ENCODE data around the gene ASPHD2.

The ASPHD2 gene

GRCh38 chr22:26448334-26448733 is 19.3 kb downstream of the ASPHD2 start:
- no peak for ATAC-seq
- no peak for TF ChIP-seq ISL1 (CRISPR knock-in tag; IDR thresholded peaks at IDR 0.05)
- TF ChIP-seq PPARA (CRISPR knock-in tag; IDR thresholded peaks at IDR 0.05; ENCODE audit: borderline replicate concordance): no peak
- TF ChIP-seq, protein P1, sequence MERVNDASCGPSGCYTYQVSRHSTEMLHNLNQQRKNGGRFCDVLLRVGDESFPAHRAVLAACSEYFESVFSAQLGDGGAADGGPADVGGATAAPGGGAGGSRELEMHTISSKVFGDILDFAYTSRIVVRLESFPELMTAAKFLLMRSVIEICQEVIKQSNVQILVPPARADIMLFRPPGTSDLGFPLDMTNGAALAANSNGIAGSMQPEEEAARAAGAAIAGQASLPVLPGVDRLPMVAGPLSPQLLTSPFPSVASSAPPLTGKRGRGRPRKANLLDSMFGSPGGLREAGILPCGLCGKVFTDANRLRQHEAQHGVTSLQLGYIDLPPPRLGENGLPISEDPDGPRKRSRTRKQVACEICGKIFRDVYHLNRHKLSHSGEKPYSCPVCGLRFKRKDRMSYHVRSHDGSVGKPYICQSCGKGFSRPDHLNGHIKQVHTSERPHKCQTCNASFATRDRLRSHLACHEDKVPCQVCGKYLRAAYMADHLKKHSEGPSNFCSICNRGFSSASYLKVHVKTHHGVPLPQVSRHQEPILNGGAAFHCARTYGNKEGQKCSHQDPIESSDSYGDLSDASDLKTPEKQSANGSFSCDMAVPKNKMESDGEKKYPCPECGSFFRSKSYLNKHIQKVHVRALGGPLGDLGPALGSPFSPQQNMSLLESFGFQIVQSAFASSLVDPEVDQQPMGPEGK (CRISPR knock-in tag; IDR thresholded peaks at IDR 0.05; ENCODE audit: borderline replicate concordance): no peak
- no peak for TF ChIP-seq ZNF565 (CRISPR knock-in tag; conservative IDR thresholded peaks at IDR 0.05; ENCODE audit: low read depth)
- no peak for TF ChIP-seq ZFP30 (CRISPR knock-in tag; IDR thresholded peaks at IDR 0.05)
- TF ChIP-seq, protein P2, sequence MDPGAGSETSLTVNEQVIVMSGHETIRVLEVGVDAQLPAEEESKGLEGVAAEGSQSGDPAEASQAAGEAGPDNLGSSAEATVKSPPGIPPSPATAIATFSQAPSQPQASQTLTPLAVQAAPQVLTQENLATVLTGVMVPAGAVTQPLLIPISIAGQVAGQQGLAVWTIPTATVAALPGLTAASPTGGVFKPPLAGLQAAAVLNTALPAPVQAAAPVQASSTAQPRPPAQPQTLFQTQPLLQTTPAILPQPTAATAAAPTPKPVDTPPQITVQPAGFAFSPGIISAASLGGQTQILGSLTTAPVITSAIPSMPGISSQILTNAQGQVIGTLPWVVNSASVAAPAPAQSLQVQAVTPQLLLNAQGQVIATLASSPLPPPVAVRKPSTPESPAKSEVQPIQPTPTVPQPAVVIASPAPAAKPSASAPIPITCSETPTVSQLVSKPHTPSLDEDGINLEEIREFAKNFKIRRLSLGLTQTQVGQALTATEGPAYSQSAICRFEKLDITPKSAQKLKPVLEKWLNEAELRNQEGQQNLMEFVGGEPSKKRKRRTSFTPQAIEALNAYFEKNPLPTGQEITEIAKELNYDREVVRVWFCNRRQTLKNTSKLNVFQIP (CRISPR knock-in tag; IDR thresholded peaks at IDR 0.05; ENCODE audit: borderline replicate concordance, low read depth): no peak
- no peak for TF ChIP-seq ESRRG (CRISPR knock-in tag; IDR thresholded peaks at IDR 0.05)

- TF ChIP-seq ZC3H10 (CRISPR knock-in tag; IDR thresholded peaks at IDR 0.05) (no peak), ZFP30 (CRISPR knock-in tag; IDR thresholded peaks at IDR 0.05) (no peak), TCF4 (CRISPR knock-in tag; IDR thresholded peaks at IDR 0.05; ENCODE audit: borderline replicate concordance) (no peak), ZFP3 (CRISPR knock-in tag; IDR thresholded peaks at IDR 0.05) (no peak), ZNF8 (CRISPR knock-in tag; IDR thresholded peaks at IDR 0.05) (no peak), RARB (CRISPR knock-in tag; IDR thresholded peaks at IDR 0.05) (no peak), ARNTL (CRISPR knock-in tag; IDR thresholded peaks at IDR 0.05; ENCODE audit: borderline replicate concordance, low read depth) (no peak), PPARA (CRISPR knock-in tag; IDR thresholded peaks at IDR 0.05; ENCODE audit: borderline replicate concordance) (no peak), TOX (CRISPR knock-in tag; IDR thresholded peaks at IDR 0.05; ENCODE audit: borderline replicate concordance) (no peak), ESRRG (CRISPR knock-in tag; IDR thresholded peaks at IDR 0.05) (no peak)
- TF ChIP-seq, protein P3, sequence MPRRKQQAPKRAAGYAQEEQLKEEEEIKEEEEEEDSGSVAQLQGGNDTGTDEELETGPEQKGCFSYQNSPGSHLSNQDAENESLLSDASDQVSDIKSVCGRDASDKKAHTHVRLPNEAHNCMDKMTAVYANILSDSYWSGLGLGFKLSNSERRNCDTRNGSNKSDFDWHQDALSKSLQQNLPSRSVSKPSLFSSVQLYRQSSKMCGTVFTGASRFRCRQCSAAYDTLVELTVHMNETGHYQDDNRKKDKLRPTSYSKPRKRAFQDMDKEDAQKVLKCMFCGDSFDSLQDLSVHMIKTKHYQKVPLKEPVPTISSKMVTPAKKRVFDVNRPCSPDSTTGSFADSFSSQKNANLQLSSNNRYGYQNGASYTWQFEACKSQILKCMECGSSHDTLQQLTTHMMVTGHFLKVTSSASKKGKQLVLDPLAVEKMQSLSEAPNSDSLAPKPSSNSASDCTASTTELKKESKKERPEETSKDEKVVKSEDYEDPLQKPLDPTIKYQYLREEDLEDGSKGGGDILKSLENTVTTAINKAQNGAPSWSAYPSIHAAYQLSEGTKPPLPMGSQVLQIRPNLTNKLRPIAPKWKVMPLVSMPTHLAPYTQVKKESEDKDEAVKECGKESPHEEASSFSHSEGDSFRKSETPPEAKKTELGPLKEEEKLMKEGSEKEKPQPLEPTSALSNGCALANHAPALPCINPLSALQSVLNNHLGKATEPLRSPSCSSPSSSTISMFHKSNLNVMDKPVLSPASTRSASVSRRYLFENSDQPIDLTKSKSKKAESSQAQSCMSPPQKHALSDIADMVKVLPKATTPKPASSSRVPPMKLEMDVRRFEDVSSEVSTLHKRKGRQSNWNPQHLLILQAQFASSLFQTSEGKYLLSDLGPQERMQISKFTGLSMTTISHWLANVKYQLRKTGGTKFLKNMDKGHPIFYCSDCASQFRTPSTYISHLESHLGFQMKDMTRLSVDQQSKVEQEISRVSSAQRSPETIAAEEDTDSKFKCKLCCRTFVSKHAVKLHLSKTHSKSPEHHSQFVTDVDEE (CRISPR knock-in tag; IDR thresholded peaks at IDR 0.05): no peak
- TF ChIP-seq, protein P4, sequence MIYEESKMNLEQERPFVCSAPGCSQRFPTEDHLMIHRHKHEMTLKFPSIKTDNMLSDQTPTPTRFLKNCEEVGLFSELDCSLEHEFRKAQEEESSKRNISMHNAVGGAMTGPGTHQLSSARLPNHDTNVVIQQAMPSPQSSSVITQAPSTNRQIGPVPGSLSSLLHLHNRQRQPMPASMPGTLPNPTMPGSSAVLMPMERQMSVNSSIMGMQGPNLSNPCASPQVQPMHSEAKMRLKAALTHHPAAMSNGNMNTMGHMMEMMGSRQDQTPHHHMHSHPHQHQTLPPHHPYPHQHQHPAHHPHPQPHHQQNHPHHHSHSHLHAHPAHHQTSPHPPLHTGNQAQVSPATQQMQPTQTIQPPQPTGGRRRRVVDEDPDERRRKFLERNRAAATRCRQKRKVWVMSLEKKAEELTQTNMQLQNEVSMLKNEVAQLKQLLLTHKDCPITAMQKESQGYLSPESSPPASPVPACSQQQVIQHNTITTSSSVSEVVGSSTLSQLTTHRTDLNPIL (CRISPR knock-in tag; IDR thresholded peaks at IDR 0.05; ENCODE audit: low read depth): no peak
- TF ChIP-seq, protein P5, sequence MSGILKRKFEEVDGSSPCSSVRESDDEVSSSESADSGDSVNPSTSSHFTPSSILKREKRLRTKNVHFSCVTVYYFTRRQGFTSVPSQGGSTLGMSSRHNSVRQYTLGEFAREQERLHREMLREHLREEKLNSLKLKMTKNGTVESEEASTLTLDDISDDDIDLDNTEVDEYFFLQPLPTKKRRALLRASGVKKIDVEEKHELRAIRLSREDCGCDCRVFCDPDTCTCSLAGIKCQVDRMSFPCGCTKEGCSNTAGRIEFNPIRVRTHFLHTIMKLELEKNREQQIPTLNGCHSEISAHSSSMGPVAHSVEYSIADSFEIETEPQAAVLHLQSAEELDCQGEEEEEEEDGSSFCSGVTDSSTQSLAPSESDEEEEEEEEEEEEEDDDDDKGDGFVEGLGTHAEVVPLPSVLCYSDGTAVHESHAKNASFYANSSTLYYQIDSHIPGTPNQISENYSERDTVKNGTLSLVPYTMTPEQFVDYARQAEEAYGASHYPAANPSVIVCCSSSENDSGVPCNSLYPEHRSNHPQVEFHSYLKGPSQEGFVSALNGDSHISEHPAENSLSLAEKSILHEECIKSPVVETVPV (CRISPR knock-in tag; IDR thresholded peaks at IDR 0.05): no peak
- no peak; the same call in 1 of the 3 replicates for ATAC-seq
These were observed 19.9 kb downstream of the ASPHD2 start for GRCh38 chr22:26448941-26449340.

DNA sequence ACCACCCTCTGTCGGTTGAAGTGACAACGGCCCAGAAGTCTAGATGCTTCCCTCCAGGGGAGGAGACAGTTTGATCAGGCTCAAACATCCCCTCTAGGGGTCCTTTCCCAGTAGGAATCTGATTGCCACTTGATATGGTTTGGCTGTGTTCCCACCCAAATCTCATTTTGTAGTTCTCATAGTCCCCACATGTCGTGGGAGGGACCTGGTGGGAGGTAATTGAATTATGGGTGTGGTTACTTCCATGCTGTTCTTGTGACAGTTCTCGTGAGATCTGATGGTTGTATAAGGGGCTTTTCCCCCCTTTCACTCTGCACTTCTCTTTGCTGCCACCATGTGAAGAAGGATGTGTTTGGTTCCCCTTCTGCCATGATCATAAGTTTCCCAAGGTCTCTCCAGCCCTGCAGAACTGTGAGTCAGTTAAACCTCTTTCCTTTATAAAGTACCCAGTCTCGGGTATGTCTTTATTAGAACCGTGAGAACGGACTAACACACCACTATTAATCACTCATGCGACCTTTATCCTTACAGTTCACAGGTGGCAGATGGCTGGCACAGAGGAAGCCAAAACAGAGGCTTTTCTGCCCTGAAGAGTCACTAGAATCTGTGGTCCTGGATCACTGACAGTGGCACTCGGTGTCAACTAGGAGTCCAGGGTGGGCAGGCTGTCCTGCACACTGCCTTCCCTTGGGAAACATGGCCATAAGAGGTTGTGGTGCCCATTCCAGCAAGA is 21.6 kb downstream of the ASPHD2 start:
- ATAC-seq: no peak
- TF ChIP-seq ZNF565 (CRISPR knock-in tag; conservative IDR thresholded peaks at IDR 0.05; ENCODE audit: low read depth): no peak
- TF ChIP-seq ZC3H10 (CRISPR knock-in tag; IDR thresholded peaks at IDR 0.05): no peak
- TF ChIP-seq CSDC2 (CRISPR knock-in tag; IDR thresholded peaks at IDR 0.05): no peak
- TF ChIP-seq, protein P4 (CRISPR knock-in tag; IDR thresholded peaks at IDR 0.05; ENCODE audit: low read depth): no peak
- TF ChIP-seq TCF4 (CRISPR knock-in tag; IDR thresholded peaks at IDR 0.05; ENCODE audit: borderline replicate concordance): no peak
- TF ChIP-seq, protein P1 (CRISPR knock-in tag; IDR thresholded peaks at IDR 0.05; ENCODE audit: borderline replicate concordance): no peak
- TF ChIP-seq TOX (CRISPR knock-in tag; IDR thresholded peaks at IDR 0.05; ENCODE audit: borderline replicate concordance): no peak
- no peak for TF ChIP-seq ISL1 (CRISPR knock-in tag; IDR thresholded peaks at IDR 0.05)
- no peak for TF ChIP-seq ZNF70 (CRISPR knock-in tag; IDR thresholded peaks at IDR 0.05)
- TF ChIP-seq, protein P2 (CRISPR knock-in tag; IDR thresholded peaks at IDR 0.05; ENCODE audit: borderline replicate concordance, low read depth): no peak
- no peak for TF ChIP-seq ESRRG (CRISPR knock-in tag; IDR thresholded peaks at IDR 0.05)
- no peak for TF ChIP-seq GLIS3 (CRISPR knock-in tag; IDR thresholded peaks at IDR 0.05)
